NCI-H510A treated with DMSO at 0.1 percent for 48 hours (cell line): ENCODE data around the gene CALR.
A peak's percentile ranks its signal among the peaks of the same experiment; 100 is the strongest.
"Not testable (repeated sequence)": the region's sequence is repeated elsewhere in the genome, so short reads cannot be mapped to it uniquely, and the experiment has no call there.

Experiments used
- DNase-seq: peaks from one replicate; lab custom pipeline; 2025; lab: John Stamatoyannopoulos, UW

CALR gene

DNA sequence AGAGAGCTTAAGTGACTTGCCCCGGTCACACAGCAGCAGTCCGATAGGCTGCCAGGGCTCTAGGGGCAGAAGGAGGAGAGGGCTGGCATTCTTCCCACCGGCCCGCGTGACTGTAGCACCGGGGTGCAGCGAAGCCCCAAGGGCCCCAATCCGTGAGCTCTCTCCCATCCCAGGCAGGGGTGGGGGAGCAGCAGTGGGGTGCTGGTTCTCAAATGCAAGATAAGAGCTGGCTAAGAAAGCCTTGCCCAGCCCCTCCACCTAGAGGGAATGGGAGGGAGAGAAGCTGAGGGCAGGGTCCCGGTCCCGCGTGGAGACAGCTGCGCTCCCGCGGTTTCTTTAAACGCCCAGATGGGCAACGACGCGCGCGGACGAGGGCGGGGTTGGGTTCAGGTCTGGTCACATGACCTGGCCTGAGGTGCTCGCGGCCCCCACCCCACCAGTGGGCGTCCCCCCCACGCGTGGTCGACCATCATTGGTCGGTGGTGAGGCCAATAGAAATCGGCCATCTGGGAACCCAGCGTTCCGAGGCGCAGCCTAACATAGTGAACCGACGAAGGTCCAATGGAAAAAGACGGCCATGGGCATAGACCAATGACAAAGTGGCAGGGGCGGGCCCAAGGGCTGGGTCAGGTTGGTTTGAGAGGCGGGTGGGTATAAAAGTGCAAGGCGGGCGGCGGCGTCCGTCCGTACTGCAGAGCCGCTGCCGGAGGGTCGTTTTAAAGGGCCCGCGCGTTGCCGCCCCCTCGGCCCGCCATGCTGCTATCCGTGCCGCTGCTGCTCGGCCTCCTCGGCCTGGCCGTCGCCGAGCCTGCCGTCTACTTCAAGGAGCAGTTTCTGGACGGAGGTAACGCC is at the start of gene CALR:
Gene CALR (plus strand): TSS at position 683 of the 852 bp plus-strand sequence. CDS start 71 bp downstream, at position 754.
- DNase-seq = peak; percentile 97

DNA sequence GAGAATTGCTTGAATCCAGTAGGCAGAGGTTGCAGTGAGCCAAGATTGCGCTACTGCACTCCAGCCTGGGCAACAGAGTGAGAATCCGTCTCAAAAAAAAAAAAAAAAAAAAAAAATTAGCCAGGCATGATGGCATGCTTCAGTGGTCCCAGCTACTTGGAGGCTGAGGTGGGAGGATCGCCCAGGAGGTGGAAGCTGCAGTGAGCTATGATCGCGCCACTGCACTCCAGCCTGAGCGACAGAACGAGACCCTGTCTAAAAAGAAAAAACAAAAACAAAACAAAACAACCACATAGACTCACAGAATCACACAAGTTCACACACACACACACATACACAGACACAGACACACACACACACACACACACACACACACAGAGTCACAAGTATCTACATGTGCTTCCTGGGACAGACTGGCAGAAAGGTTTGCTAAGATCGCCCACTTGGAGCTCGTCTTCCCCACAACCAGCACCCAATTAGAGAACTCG is 48.1 kb upstream of the CALR start:
- DNase-seq = not testable (repeated sequence)

DNA sequence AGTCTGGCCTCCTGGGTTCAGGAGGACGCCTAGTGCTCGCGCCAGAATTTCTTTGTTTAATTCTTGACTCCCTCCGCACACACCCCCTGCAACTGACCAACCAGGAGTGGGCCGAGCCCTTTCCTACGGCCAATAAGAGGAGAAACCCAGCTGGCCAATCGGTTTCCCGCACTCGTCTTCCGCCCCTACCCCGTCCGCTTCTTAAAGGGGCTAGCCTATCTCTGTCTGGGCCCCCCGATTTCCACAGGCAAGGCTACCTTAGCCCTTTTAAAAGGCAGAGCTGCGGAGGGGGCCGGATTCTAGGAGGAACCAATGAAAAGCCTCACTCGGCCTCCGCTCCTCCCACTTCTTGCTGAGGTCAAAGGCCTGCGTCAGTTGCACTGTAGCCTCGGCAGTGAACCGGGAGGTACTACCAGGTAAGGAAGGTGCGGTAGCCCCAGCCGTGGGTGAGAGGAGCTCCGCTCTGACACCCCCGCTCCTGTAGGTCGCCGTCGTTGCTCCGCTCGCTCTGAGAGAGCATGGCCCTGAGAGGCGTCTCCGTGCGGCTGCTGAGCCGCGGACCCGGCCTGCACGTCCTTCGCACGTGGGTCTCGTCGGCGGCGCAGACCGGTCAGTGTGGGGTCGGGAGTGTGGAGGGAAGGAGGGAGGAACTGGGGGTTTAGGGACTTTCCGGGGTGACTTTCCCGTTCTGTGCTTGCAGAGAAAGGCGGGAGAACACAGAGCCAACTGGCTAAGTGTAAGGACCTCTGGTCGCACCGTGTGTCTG is 47.4 kb upstream of the CALR start, which contains the start of gene GCDH:
Gene GCDH (plus strand): TSS at position 374 of the 766 bp plus-strand sequence. CDS start 145 bp downstream, at position 519.
- DNase-seq = peak; percentile 98

DNA sequence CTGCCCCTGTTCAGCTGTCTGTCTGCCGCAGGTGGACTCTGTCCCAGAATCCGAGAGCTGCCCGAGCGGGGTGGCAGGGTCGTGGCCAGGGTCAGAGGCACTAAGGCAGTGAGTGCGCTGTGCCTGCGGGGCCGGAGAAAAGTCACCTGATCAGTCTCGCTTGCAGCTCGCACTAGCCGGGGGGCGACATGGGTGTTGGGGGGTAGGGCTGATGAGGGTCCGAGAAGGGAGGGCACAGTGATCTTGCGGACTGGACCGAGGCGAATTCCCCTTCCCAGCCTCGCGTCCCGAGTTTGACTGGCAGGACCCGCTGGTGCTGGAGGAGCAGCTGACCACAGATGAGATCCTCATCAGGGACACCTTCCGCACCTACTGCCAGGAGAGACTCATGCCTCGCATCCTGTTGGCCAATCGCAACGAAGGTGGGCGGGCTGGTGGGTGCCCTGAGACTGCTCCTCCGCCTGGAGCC is 46.8 kb upstream of the CALR start:
- DNase-seq = no peak

DNA sequence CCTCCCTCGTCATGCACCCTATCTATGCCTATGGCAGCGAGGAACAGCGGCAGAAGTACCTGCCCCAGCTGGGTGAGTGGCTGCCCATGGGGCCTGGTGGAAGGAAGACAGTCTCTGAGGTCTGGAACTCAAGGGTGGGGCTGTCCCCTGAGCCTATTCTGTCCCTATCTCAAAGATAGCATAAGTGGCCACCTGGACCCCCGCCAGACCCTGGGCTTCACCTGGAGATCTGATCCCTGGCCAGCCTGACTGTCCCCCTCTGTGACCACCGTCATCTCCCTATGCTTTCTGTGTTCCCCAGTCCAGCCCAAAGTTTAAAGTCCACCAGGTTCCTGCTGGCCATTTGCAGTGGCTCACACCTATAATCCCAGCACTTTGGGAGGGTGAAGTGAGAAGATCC is 44.8 kb upstream of the CALR start:
- DNase-seq = no peak

DNA sequence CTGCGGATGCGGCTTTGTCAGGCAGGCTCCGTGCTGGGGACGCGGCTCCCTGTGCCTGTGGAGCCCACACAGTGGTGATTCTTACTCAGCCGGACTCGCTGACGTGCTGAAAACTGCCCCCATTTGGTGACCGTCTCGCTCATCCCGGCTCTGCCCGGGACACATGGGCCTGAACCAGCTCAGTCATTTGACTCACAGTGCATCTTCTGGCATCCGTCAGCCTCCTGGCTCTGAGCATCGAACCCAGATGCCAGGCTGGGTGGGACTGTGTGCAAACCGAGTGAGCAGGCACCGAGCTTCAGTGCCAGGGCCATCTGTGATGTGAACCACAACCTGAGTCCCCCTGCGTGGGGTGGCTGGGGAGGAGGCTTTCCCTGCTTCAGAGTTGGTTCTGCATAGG is 41.9 kb upstream of the CALR start:
- DNase-seq = no peak

DNA sequence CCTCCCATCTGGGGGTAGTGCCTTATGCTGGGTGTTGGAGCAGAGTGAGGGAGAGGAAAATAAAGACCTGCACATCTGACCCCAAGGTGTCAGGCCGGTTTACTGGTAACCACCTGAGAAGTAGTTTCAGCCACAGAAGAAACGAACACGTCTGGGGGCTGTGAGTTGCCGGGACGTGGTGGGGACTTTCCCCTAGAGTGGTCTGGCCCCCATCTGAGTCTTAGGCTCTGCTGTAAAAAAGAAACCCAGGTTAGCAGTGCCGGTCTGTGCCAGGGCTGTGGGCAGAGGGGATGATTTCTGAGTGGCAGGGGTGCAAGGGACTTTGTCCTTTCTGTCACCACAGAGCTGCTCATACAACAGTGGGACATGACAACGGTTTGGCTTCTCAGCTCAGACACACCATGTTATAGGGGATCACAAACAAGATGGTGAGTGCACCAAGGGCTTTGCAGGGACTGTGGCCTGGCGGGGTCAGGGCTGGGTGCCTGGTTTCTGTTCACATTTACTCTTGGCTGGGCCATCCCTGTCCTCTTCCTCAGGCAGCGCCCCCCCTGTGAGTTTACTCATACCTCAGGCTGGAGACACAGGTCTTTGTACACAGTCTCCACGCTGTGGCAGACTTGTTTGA is 38.4 kb upstream of the CALR start:
- no peak for DNase-seq

DNA sequence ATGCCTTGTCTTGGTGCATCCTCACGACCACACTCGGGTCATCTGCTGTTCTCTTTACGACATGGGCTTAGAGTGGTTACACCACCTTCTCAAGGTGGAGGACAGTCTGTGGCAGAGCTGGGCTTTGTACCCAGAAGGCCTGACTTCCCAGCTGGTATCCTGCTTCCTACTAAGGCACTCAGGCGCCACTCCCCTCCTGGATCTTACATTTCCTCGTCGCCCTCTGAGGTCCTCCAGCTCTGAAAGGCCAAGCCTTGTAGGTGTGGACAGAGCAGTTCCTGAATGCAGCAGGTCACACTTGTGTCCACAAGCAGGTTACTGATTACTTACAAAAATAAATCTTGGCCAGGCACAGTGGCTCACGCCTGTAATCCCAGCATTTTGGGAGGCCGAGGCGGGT is 31.2 kb upstream of the CALR start:
- no peak for DNase-seq

DNA sequence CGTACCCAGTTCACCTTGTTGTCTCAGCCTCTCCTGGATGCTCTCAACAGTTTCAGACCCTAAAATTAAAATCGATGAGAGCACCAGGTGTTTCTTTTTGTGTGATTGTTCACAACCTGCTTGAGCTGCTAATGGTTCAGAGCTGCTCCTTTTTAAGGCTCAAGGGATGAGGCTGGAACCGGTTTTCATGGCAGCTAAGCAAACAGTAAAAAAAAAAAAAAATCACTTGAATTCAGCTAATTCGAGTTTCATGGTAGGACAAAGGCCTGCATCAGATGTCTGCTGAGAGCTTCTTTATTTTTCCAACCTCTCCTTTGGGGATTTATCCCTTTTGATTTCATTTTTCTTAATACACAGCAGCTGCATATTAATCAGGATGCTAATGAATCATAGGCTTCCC is 25.8 kb upstream of the CALR start:
- peak; percentile 94 for DNase-seq

DNA sequence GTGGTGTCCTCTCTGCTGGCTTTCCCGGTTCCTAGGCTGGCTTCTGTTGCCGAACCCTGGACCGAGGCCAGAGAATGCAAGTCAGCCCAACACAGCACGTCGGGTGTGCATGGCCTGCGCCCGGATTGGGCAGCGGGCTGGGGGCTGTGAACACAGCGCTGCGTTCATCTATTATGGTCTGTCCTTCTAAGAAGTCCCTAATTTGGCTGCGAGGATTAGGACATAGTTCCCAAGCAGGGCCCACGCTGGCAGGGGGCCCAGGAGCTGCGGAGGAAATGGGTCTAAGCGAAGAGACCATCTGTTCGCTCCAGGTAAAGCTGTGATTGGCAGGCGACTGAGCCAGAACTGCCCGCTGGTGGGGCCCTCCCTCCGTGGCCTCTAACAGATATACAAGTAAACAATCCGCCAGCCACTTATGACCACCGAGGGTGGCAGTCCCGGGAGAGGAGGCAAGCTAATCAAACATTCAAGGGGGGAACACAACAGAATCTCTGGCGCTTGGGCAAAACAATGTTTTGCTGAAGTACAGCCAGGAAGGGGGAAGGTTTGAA is 25.3 kb upstream of the CALR start:
- peak; percentile 95 for DNase-seq

DNA sequence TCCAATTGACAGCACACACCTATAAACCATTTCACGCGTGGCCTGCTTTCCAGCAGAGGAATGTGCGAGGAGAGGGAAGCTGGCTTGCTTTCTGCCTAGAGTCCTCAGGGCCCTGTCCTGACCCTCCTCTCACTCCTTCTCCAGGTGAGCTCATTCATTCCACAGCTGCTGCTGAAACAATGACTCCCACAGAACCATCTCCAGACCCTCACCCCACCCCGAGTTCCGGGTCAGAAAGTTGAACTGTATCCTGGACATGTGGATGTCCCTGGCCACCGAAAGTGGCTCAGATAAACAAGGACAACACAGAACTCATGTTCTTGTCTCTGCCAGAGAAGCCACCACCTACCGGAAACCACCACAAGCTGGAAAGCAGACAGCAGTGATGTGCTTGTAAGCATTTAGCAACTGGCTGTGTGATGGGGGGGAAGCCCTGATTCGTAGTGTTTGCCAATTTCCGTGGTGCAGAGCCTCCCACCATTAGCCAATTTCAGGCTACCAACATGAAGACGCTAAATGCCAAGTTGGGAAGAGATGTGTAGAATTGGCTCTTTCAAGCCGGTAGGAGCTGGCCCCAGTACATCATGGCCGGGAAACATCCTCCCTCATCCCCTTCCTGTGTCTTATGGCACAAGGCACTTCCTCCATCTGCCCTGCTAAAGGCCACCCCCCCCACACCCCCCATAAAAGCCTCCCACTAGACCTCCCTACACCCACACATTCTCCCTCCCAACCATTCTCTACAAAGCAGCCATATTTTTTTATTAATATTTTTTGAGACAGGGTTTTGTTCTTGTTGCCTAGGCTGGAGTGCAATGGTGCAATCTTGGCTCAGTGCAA is 24.3 kb upstream of the CALR start:
- DNase-seq = peak; percentile 80

DNA sequence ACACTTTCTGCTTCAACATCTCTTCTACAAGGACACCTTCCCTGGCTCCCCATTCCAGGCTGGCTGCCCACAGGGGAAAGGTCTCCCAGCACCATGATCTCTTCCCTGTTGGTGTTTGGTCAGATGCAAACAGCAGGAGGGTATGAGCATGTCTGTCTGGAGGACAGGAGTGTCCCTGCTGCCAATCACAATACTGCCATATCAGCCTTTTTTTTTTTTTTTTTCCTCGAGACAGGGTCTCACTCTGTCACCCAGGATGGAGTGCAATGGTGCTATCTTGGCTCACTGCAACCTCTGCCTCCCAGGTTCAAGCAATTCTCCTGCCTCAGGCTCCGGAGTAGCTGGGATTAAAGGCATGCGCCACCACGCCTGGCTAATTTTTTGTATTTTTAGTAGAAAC is 22.5 kb upstream of the CALR start:
- DNase-seq = not testable (repeated sequence)

DNA sequence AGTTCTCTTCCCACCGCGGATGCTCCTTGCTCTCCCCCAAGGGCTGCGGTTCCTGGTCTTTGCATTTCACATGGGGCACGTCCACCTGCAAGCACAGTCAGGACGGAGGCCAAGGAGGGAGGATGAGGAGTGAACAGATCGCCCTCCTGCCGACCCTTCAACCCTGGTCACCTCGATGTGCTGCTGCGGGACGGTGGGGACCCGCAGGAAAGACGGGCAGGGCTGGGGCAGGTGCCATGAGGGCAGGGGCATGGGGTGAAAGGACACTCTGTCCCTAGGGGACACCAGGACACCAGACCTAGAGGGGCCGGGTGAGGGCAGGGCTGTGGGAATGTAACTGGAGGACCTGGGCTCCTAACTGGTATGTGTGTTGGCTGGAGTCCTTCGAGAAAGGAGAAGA is 20.2 kb upstream of the CALR start:
- no peak for DNase-seq

DNA sequence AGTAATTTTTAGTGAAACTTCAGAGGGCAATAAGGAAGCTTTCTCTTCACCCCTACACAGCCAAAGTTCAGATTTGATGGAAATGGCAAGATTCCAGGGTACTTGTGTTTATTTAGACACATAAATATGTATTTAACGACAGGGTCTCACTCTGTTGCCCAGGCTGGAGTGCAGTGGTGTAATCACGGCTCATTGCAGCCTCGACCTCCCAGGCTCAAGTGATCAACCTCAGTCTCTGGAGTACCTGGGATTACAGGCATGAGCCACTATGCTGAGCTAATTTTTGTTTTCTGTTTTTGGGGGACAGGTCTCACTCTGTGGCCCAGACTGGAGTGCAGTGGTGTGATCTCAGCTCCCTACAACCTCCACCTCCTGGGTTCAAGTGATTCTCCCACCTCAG is 17.4 kb upstream of the CALR start:
- no peak for DNase-seq

DNA sequence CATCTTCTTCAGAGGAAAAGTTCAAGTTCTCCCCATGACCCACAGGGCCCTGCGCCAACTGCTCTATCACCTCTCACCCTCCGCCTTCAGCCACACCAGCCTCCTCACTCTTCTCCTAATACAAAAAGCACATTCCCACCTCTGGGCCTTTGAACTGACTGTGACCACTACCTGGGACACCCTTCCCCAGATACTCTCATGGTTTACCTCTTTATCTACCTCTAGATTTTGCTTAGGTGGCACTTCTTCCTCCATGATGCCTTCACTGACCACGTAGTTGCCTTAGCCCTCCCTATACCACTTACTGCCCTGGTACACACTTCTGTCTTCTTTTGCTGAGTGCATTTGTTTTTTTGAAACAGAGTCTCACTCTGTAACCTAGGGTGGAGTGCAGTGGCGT is 15.4 kb upstream of the CALR start:
- no peak for DNase-seq

DNA sequence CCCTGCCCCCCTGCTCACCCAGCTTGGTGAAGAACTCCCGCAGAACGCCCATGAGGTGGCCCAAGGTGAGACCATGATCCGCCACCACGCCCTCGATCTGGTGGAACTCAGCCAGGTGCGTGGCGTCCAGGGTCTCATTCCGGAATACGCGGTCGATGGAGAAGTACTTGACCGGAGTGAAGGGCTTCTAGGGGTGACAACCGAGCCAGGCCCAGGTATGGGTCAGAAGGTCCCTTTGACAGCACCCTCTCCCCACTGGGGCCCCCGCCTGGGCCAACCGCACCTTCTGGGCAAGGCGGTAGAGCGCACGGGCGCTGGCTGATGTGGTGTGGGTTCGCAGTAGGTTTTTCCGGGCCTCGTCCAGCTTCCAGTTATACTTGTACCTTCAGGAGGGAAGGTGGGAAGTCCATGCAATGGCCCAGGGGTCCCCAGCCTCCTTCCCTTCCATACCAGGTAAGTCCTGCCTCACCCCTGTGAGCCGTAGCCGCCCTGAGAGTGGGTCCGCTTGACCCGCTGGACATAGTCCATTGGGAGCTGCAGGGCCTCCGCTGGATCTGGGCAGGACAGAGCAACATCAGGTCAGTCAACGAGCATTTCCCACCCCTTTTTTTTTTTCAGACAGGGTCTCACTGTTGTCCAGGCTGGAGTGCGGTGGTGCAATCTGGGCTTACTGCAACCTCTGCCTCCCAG is 13.6 kb upstream of the CALR start:
- DNase-seq = no peak

DNA sequence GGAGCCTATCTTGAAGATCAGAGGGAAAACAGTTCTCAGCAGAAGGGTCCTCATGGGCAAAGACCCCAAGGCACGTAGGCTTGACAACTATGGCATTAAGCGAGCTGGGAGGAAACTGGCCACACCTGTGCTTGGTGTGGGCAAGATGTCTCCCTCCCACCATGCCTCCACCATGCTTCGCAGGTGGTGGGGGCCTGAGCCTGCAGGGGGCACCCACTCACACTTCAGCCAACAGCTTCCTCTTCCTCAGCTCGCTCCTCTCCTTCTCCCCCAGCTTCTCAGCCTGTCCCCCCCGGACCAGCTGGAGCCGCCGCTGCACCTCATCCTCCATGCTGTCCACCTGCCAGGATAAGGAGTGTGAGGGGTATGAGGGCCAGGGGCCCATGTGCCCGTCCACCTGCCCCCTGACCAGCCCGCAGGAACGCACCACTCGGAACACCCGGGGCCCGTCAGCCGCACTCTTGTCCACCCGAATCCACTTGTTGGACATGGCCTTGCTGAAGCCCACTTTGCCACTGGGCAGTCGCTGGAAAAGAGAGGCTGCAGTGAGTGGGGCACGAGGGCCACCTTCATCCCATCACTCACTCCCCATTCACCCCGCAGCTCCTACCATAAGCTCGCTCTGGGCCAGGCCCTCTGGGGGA is 8.3 kb upstream of the CALR start:
- DNase-seq = no peak

DNA sequence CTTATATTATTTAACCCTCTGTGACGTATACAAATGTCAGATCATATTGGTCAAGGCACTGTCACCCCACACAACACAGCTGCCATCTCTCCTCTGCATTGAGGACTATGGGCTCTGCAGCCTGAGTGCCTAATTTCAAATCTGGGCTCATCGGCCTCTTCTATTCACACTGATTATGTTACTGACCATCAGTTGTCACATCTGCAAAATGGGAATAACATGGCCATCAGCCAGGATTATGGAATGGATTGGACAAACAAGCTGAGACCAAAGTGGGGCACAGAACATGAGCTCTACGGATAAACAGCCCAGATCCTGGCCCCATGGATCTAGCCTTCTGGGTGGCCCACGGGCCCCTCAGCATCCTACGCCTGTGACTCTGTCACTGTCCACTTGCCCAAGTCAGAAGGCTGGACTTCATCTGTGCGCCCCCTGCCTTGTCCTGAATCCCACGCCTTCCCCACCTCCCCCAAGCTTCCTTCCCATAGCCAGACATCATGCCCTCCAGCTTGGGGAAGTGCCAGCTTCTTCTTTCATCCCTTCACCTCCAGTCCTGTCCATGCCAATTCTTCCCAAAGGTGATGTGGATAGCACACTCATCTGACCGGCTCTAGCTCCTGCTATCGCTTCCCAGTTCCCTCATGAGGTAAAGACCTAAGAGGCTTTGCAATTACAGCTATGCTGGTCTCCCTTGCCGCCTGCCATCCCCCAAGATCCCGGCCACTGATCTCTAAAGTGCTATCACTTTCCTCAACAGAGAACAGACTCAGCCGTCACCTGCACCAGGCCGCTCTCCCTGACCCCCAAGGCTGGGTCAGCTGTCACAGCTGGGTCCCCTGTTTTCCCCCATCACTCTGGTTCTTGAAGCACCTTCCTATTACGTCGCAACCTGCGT is 5.8 kb upstream of the CALR start:
- no peak for DNase-seq
